Measurements from ENCODE around the gene LEPROT.
A peak's percentile ranks its signal among the peaks of the same experiment; 100 is the strongest.
"Not testable (repeated sequence)": the region's sequence is repeated elsewhere in the genome, so short reads cannot be mapped to it uniquely, and the experiment has no call there.

Gene LEPROT

GRCh38 chr1:65440915-65441314, 20.4 kb downstream of the LEPROT start:
- no peak for DNase-seq

- no peak for DNase-seq
These were observed 21.0 kb downstream of the LEPROT start for GRCh38 chr1:65441464-65441863.

- DNase-seq, result no peak
These were observed 22.0 kb downstream of the LEPROT start for GRCh38 chr1:65442442-65442841.

GRCh38 chr1:65443647-65444046, 23.2 kb downstream of the LEPROT start:
- DNase-seq, result no peak

- no peak for DNase-seq
These were observed 23.7 kb downstream of the LEPROT start for GRCh38 chr1:65444128-65444640.

- no peak for DNase-seq
These were observed 25.4 kb downstream of the LEPROT start for GRCh38 chr1:65445837-65446236.

GRCh38 chr1:65449214-65449823, 28.9 kb downstream of the LEPROT start:
- DNase-seq, result no peak

- not testable (repeated sequence) for DNase-seq
These were observed 35.2 kb downstream of the LEPROT start for GRCh38 chr1:65455678-65456077.

GRCh38 chr1:65456481-65456880, 36.0 kb downstream of the LEPROT start:
- DNase-seq, result no peak

GRCh38 chr1:65457868-65458267, 37.4 kb downstream of the LEPROT start:
- no peak for DNase-seq

GRCh38 chr1:65458730-65459396, 38.4 kb downstream of the LEPROT start:
- DNase-seq, result no peak

- no peak for DNase-seq
These were observed 38.9 kb downstream of the LEPROT start for GRCh38 chr1:65459397-65459768.

GRCh38 chr1:65465837-65466236, 45.4 kb downstream of the LEPROT start:
- DNase-seq, result not testable (repeated sequence)

- peak; percentile 65 for DNase-seq
These were observed 47.1 kb downstream of the LEPROT start for GRCh38 chr1:65467536-65467935.

- no peak for DNase-seq
These were observed 48.8 kb downstream of the LEPROT start for GRCh38 chr1:65469126-65469888.

GRCh38 chr1:65469889-65470340, 49.4 kb downstream of the LEPROT start:
- DNase-seq, result no peak

GRCh38 chr1:65470766-65471165, 50.3 kb downstream of the LEPROT start:
- no peak for DNase-seq

GRCh38 chr1:65471213-65471833, 50.9 kb downstream of the LEPROT start:
- DNase-seq, result no peak

GRCh38 chr1:65471861-65472332, 51.4 kb downstream of the LEPROT start:
- DNase-seq, result peak; percentile 51

- DNase-seq, result no peak
These were observed 55.9 kb downstream of the LEPROT start for GRCh38 chr1:65476327-65476726.

GRCh38 chr1:65477414-65478378, 57.2 kb downstream of the LEPROT start:
- DNase-seq, result no peak
